ENCODE data around the gene DRC7.
A peak's percentile ranks its signal among the peaks of the same experiment; 100 is the strongest.

Gene DRC7

GRCh38 chr16:57753448-57754353, 59.1 kb downstream of the DRC7 start:
- DNase-seq (ENCODE audit: low spot score) = no peak
- TF ChIP-seq CTCF (IDR thresholded peaks at IDR 0.05) = no peak
- Histone ChIP-seq H3K4me3 (no peak overlapping the region), H3K27ac (no peak overlapping the region)

- Histone ChIP-seq H3K4me3 (no peak overlapping the region), H3K27ac (no peak overlapping the region)
- TF ChIP-seq CTCF (IDR thresholded peaks at IDR 0.05) = no peak
- DNase-seq (ENCODE audit: low spot score) = no peak
These were observed 59.9 kb downstream of the DRC7 start for GRCh38 chr16:57754354-57755060.

- H3K4me3 ChIP-seq = no peak overlapping the region
- TF ChIP-seq CTCF (IDR thresholded peaks at IDR 0.05) = no peak
- DNase-seq (ENCODE audit: low spot score) = no peak
- no peak overlapping the region for H3K27ac ChIP-seq
These were observed 60.6 kb downstream of the DRC7 start for GRCh38 chr16:57755061-57755684.

GRCh38 chr16:57755726-57756423, 61.3 kb downstream of the DRC7 start:
- no peak overlapping the region for H3K27ac ChIP-seq
- TF ChIP-seq CTCF (IDR thresholded peaks at IDR 0.05) = no peak
- no peak overlapping the region for H3K4me3 ChIP-seq
- no peak for DNase-seq (ENCODE audit: low spot score)

GRCh38 chr16:57756424-57757325, 62.1 kb downstream of the DRC7 start:
- TF ChIP-seq CTCF (IDR thresholded peaks at IDR 0.05) = no peak
- H3K27ac ChIP-seq = no peak overlapping the region
- H3K4me3 ChIP-seq = no peak overlapping the region
- DNase-seq (ENCODE audit: low spot score) = no peak

GRCh38 chr16:57757326-57757786, 62.8 kb downstream of the DRC7 start:
- peak; percentile 95 for TF ChIP-seq CTCF (IDR thresholded peaks at IDR 0.05)
- DNase-seq (ENCODE audit: low spot score) = peak; percentile 91
- peak overlapping the region in 1 of 2 donors; percentile 24 for H3K27ac ChIP-seq
- no peak overlapping the region for H3K4me3 ChIP-seq
